OCI-LY7 (cell line): Measurements from ENCODE around the gene SERPINA5. TPM values are rescaled to one million over a fixed set of nuclear protein-coding genes. Genes with fewer than 3 reads are reported as not detected.

Experiments used
- BruUV-seq: library from RNA; stranded (reverse); fragments of 400-500 nt; replicated peaks from 2 replicates; lab custom pipeline; 2021; lab: Mats Ljungman, UMichigan
- CTCF ChIA-PET: fragments of 300-600 bp; sonication (Branson Sonifier 250); formaldehyde crosslinking; loops from one replicate; lab custom pipeline; 2022; ENCODE audit warnings: antibody characterized with exemption; ENCODE audit not compliant: unreplicated experiment; lab: Charles Lee
- POLR2A ChIA-PET: fragments of 300-600 bp; sonication (Branson Sonifier 250); formaldehyde crosslinking; loops from one replicate; lab custom pipeline; 2022; ENCODE audit warnings: antibody characterized with exemption; lab: Charles Lee
- DNase-seq: peaks from one replicate; pipeline ENCODE4 v3.0.0-alpha.2; 2015; ENCODE audit warnings: low spot score
- H2AFZ ChIP-seq: fragments of 200-600 bp; sonication (generic), shearing (Covaris generic); 2 replicates; pipeline ENCODE4 v1.6.1; 2014; ENCODE audit warnings: mild to moderate bottlenecking, antibody characterized with exemption, low read length, moderate library complexity
- H3K27ac ChIP-seq: fragments of 200-600 bp; sonication (generic); 2 replicates; pipeline ENCODE4 v1.5.1; 2014; ENCODE audit warnings: mixed run types, low read depth, mild to moderate bottlenecking, moderate library complexity, low read length, inconsistent platforms; ENCODE audit not compliant: poor library complexity, severe bottlenecking
- H3K36me3 ChIP-seq: fragments of 200-600 bp; sonication (generic); 2 replicates; pipeline ENCODE4 v1.6.1; 2014; ENCODE audit warnings: mild to moderate bottlenecking, antibody characterized with exemption, low read length, moderate library complexity, mixed read lengths; ENCODE audit not compliant: insufficient read depth
- H3K4me1 ChIP-seq: fragments of 200-600 bp; sonication (generic); 2 replicates; pipeline ENCODE4 v1.5.1; 2014; ENCODE audit warnings: mild to moderate bottlenecking, low read length; ENCODE audit not compliant: insufficient read depth, poor library complexity, severe bottlenecking
- H3K4me2 ChIP-seq: fragments of 200-600 bp; sonication (generic); 2 replicates; pipeline ENCODE4 v1.6.1; 2014; ENCODE audit warnings: mild to moderate bottlenecking, low read length
- H3K4me3 ChIP-seq: fragments of 200-600 bp; sonication (generic); 2 replicates; pipeline ENCODE4 v1.5.1; 2014; ENCODE audit warnings: mild to moderate bottlenecking, low read depth, low read length; ENCODE audit not compliant: poor library complexity, severe bottlenecking
- H3K79me2 ChIP-seq: fragments of 200-600 bp; sonication (generic); 2 replicates; pipeline ENCODE4 v1.6.1; 2016; ENCODE audit warnings: low read depth, mild to moderate bottlenecking, low read length, moderate library complexity, mixed read lengths; ENCODE audit not compliant: insufficient read depth
- H3K9me2 ChIP-seq: fragments of 200-600 bp; sonication (generic); 2 replicates; pipeline ENCODE4 v1.6.1; 2016; ENCODE audit warnings: mild to moderate bottlenecking, low read length, mixed read lengths; ENCODE audit not compliant: insufficient read depth
- H3K9me3 ChIP-seq: fragments of 200-600 bp; sonication (generic); 2 replicates; pipeline ENCODE4 v1.6.1; 2014; ENCODE audit warnings: mild to moderate bottlenecking, mixed run types, low read length, mixed read lengths
- H4K20me1 ChIP-seq: fragments of 200-600 bp; sonication (generic); 2 replicates; pipeline ENCODE4 v1.6.1; 2014; ENCODE audit warnings: mild to moderate bottlenecking, antibody characterized with exemption, low read length, moderate library complexity, mixed read lengths; ENCODE audit not compliant: insufficient read depth
- EZH2phosphoT487 ChIP-seq: fragments of 200-600 bp; sonication (generic); IDR thresholded peaks from 2 replicates; pipeline ENCODE4 v1.6.1; 2018; ENCODE audit warnings: low read depth, borderline replicate concordance, mild to moderate bottlenecking, mixed run types, antibody characterized with exemption, low read length, moderate library complexity, mixed read lengths
- intact Hi-C: fragments of 100-400 bp; cut with micrococcal nuclease; formaldehyde crosslinking; loops from one replicate; pipeline ENCODE4 v1.10.0; 2022; ENCODE audit not compliant: unreplicated experiment
- total RNA-seq, 2 experiments: library from RNA; depleted of rRNA in 1 of 2; stranded (reverse); fragments of >200 nt in 1 of 2; shearing (Covaris generic) in 1 of 2; gene quantifications; 2 replicates each; pipeline ENCODE4 v1.2.3, GENCODE V29; 2014 to 2022
- TF ChIP-seq, protein P1 (sequence below): fragments of 200-600 bp; sonication (generic); conservative IDR thresholded peaks from 2 replicates; pipeline ENCODE4 v1.5.1; 2014; ENCODE audit warnings: mild to moderate bottlenecking, antibody characterized with exemption, low read length, moderate library complexity, mixed read lengths

The SERPINA5 gene
- total RNA-seq, 2 experiments from 2014 or later: not detected

DNA sequence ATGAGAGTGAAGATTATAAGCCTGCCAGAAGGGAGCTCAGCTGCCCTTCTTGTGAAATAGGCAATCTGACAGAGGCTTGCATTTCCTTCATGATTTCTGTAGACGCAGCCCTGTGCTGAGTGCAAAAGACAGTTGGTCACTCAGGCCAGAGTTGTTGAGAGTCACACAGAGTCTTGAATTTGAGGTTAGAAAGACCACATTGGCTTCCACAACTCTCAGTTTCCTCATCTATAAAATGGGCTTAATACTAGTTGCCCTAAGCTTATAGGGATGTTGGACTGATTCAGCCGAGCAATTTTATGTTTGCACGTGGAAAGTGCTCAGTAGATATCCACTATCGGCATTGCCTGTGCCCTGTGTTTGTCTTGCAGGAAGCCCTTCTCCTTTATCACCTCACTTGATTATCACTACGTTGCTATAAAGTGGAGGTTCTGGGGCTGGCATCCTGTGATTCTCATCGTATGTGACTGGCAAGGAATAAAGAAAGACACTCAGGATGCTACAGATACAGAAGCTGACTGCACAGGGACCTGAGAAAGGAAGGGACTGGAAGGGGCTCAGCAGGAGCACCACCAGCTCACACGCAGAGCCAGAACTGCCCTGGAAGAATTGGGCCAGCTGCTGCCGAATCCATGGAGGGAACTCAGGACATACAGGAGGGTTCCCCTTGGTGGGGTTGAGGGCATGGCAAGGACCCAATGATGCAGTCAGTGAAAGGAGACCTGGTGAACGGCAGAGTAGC, 39.8 kb upstream of the SERPINA5 start:
- no peak overlapping the region for H3K4me2 ChIP-seq
- H4K20me1 ChIP-seq: no peaks in the 10 kb centered on the region
- TF ChIP-seq, protein P1, sequence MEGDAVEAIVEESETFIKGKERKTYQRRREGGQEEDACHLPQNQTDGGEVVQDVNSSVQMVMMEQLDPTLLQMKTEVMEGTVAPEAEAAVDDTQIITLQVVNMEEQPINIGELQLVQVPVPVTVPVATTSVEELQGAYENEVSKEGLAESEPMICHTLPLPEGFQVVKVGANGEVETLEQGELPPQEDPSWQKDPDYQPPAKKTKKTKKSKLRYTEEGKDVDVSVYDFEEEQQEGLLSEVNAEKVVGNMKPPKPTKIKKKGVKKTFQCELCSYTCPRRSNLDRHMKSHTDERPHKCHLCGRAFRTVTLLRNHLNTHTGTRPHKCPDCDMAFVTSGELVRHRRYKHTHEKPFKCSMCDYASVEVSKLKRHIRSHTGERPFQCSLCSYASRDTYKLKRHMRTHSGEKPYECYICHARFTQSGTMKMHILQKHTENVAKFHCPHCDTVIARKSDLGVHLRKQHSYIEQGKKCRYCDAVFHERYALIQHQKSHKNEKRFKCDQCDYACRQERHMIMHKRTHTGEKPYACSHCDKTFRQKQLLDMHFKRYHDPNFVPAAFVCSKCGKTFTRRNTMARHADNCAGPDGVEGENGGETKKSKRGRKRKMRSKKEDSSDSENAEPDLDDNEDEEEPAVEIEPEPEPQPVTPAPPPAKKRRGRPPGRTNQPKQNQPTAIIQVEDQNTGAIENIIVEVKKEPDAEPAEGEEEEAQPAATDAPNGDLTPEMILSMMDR: no peak
- TF ChIP-seq EZH2phosphoT487: no peak
- ChIA-PET CTCF (no interaction called here), POLR2A (no interaction called here)
- intact Hi-C loops: no loop called here
- no peaks in the 10 kb centered on the region for H3K9me2 ChIP-seq
- no peaks in the 10 kb centered on the region for H3K9me3 ChIP-seq
- BruUV-seq: no TSS peak
- no peaks in the 10 kb centered on the region for H3K79me2 ChIP-seq
- H3K36me3 ChIP-seq: no peaks in the 10 kb centered on the region
- H2AFZ ChIP-seq: no peak overlapping the region
- no peak overlapping the region for H3K27ac ChIP-seq
- no peaks in the 10 kb centered on the region for H3K4me1 ChIP-seq
- DNase-seq: no peak
- no peak overlapping the region for H3K4me3 ChIP-seq

DNA sequence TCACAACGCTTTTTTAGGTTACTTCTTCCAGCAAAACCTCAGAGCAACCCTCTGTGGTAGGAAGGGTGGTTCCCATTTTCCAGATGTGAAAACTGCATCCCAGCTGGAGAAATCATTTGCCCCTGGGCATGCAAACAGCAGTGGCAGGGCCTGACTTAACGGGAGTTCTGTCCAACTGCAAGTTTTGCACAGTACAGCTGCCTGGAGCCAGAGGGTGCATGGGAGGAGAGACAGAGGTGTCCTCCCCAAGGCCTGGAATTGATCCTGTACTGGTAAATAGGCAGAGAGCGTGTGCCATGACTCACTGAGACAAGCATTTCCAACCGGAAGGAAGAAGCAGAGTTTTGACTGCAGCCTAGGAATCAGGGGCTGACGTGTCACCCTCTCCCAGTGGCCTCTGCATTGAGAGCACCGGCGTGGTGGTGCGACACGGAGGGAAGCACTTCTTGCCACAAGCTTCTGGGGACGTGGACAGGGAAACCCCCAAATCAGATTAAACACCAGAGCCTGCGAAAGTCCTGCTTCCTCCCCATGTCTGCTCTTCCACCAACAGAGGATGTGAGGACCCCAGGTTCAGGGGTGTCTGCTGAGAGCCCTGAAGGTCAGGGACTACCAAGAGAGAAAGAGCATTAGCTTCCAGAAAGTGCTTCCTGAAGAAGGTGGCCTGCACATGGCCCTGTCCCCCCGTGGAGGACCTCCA, 39.0 kb upstream of the SERPINA5 start:
- H3K9me3 ChIP-seq: no peaks in the 10 kb centered on the region
- H2AFZ ChIP-seq: no peak overlapping the region
- ChIA-PET POLR2A (no interaction called here), CTCF (interaction anchor here (0.6 kb wide), 1 partner anchor 148 kb away, joined by 3 read pairs; no protein-coding TSS in a partner anchor)
- TF ChIP-seq, protein P1: no peak
- TF ChIP-seq EZH2phosphoT487: no peak
- H3K4me3 ChIP-seq: no peak overlapping the region
- H3K4me2 ChIP-seq: no peak overlapping the region
- H3K36me3 ChIP-seq: no peaks in the 10 kb centered on the region
- H4K20me1 ChIP-seq: no peaks in the 10 kb centered on the region
- no peaks in the 10 kb centered on the region for H3K79me2 ChIP-seq
- intact Hi-C loops: no loop called here
- H3K27ac ChIP-seq: no peak overlapping the region
- DNase-seq: no peak
- no peaks in the 10 kb centered on the region for H3K4me1 ChIP-seq
- BruUV-seq: no TSS peak
- no peaks in the 10 kb centered on the region for H3K9me2 ChIP-seq
